ENCODE results near the gene KRTCAP2.

KRTCAP2 gene

DNA sequence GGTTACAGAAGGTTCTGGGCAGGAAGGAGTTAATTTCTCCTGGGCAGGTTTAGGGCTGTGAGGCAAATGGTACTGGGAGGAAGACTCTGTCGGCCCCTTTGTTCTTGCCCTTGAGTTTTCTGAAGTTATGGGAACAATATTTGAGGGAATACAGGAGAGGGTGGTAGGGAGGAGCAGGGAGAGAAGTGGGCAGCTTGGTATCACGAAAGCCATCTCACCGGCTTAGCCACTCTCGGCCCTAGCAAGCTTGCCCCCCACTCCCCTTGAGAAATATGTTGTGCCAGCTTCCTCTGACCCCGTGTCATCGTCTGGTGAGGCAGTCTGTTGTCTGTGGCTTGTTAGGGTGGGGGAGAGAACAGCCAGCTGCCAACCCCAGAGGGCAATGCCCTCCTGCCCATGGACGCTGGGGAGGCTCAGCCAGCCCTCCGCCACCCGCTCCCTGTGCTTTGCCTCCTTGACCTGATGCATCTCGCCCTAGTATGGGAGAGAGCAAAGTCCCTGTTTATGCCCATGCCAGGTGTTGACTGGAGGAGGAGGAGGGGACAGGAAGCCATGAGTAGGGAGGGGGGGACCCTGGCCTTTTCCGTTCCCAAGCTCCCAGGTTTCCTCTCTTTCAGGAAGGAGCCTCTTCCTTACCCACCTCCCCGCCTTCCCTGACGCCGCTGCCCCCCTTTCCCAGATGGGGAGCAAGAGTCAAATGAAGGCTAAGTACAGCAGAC, 44.2 kb downstream of the KRTCAP2 start:
- Histone ChIP-seq H3K36me3 (no peaks in the 10 kb centered on the region), H3K4me1 (peaks cover 32% of the 10 kb centered on the region), H3K9me3 (peaks cover 2% of the 10 kb centered on the region; the same call in 1 of the 2 replicates), H3K27me3 (no peaks in the 10 kb centered on the region), H3K4me3 (ENCODE audit: low read depth, low read length) (no peak overlapping the region)
- TF ChIP-seq, protein P1, sequence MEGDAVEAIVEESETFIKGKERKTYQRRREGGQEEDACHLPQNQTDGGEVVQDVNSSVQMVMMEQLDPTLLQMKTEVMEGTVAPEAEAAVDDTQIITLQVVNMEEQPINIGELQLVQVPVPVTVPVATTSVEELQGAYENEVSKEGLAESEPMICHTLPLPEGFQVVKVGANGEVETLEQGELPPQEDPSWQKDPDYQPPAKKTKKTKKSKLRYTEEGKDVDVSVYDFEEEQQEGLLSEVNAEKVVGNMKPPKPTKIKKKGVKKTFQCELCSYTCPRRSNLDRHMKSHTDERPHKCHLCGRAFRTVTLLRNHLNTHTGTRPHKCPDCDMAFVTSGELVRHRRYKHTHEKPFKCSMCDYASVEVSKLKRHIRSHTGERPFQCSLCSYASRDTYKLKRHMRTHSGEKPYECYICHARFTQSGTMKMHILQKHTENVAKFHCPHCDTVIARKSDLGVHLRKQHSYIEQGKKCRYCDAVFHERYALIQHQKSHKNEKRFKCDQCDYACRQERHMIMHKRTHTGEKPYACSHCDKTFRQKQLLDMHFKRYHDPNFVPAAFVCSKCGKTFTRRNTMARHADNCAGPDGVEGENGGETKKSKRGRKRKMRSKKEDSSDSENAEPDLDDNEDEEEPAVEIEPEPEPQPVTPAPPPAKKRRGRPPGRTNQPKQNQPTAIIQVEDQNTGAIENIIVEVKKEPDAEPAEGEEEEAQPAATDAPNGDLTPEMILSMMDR (IDR thresholded peaks at IDR 0.05; ENCODE audit: low read depth, low read length), result no peak
- no peak for DNase-seq

DNA sequence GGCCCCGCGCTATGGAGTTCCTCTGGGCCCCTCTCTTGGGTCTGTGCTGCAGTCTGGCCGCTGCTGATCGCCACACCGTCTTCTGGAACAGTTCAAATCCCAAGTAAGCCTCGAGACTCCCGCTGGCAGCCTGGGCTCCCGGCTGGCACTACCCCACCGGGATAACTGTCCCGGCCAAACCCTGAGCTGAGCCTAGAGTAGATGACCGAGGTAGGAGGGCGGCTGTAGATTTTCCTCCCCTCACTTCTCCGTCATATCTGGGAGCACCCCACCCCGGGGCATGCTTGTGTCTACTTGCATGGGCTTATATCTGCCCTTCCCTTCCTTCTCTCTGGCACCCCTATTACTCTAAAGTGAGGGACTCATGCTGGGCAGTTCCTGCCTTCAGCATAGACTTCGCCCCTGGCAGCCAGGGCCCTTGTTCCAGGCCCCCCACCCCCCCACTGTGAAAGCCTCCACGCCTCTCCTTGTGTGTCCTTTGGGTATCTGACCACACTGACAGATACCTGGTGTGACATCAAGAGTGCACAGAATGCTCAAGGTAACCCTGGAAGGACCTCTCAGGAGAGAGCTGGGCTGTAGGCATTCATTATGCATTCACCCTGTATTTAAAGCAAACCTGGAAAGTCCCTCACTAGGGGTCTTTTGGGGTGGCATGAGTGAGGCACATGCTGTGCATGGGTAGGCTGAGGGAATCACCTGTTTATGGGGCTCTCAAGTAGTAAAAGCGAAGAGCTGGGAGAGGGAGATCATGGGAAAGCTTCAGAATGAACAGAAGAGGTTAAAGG, 44.9 kb downstream of the KRTCAP2 start:
- H3K4me1 ChIP-seq, result peaks cover 32% of the 10 kb centered on the region
- H3K9me3 ChIP-seq, result peaks cover 2% of the 10 kb centered on the region; the same call in 1 of the 2 replicates
- H3K36me3 ChIP-seq, result no peaks in the 10 kb centered on the region
- no peaks in the 10 kb centered on the region for H3K27me3 ChIP-seq
- TF ChIP-seq, protein P1 (IDR thresholded peaks at IDR 0.05; ENCODE audit: low read depth, low read length), result no peak
- DNase-seq, result no peak
- H3K4me3 ChIP-seq (ENCODE audit: low read depth, low read length), result peak overlapping the region; percentile 70

DNA sequence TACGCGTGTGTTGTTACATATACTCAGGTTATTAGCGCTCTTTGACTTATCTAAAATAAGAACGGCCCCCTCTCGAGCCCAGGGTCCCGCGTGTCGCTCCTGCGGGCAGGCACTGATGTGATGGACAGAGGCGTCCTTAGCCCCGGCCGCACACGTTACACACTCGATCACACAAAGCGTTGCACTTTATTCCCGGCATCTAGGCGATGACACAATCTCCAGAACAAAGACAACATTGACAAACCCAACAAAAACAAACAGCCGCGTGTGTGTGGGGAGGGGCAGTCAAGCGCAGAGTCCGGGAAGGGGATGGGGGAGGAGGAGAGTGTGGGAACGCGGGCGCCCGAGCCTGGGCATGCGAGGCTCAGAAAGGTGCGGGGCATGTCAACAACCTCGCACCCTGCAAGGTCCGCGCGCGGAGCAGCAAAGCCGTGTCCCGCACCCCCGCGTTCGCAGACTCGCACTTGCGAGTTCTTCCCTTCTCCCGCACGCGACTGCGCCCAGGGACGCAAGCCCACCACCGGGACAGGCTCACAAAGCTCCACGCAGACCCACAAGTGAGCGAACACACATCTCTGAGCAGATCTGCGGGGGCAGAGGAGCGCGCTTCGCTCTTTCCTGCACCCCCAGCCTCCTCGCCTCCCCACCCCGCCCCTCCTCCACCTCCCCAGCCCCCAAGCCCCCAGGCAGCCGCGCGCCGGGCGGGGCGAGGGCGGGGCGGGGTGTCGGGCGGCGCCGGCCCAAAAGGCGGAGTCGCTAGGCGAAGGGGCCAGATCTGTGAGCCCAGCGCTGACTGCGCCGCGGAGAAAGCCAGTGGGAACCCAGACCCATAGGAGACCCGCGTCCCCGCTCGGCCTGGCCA, 45.8 kb downstream of the KRTCAP2 start, which contains the start of gene EFNA1:
Gene EFNA1, plus strand, starts transcription at position 772 of the 862 bp plus-strand sequence. CDS start 102 bp downstream, outside the sequence.
- no peaks in the 10 kb centered on the region for H3K36me3 ChIP-seq
- DNase-seq, result peak; percentile 71
- H3K27me3 ChIP-seq, result no peaks in the 10 kb centered on the region
- peak within 1 kb of the TSS; percentile 70 for H3K4me3 ChIP-seq (ENCODE audit: low read depth, low read length)
- H3K9me3 ChIP-seq, result peaks cover 2% of the 10 kb centered on the region; the same call in 1 of the 2 replicates
- TF ChIP-seq, protein P1 (IDR thresholded peaks at IDR 0.05; ENCODE audit: low read depth, low read length), result no peak
- peaks cover 32% of the 10 kb centered on the region for H3K4me1 ChIP-seq

DNA sequence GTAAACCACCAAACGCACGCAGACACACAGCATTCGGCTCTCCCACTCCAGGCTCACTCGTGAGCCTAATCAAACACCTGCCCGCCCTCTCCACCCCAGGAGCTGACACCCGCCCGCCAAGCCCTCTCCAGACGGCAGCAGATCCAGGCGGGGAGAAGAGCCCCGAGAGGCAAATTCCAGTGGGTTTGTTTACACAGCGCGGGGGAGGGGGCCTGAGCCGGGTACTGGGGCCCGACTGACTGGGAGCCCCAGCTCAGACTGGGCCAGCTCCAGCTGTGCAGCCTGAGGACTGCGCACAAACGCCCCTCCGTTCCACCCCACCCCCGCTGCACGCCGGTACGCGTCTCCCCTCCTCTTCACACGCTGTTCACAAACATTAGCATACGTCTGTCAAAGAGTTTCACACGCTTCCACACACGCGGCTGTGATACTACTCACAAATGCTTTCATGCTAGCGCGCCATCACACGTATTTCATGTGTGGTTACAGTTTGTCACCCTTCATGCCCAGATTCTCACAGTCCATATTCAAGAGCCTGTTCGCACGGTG, 46.5 kb downstream of the KRTCAP2 start:
- Histone ChIP-seq H3K9me3 (peaks cover 2% of the 10 kb centered on the region; the same call in 1 of the 2 replicates), H3K36me3 (no peaks in the 10 kb centered on the region), H3K4me1 (peaks cover 32% of the 10 kb centered on the region), H3K27me3 (no peaks in the 10 kb centered on the region), H3K4me3 (ENCODE audit: low read depth, low read length) (peak overlapping the region; percentile 70)
- TF ChIP-seq, protein P1 (IDR thresholded peaks at IDR 0.05; ENCODE audit: low read depth, low read length), result no peak
- no peak for DNase-seq

DNA sequence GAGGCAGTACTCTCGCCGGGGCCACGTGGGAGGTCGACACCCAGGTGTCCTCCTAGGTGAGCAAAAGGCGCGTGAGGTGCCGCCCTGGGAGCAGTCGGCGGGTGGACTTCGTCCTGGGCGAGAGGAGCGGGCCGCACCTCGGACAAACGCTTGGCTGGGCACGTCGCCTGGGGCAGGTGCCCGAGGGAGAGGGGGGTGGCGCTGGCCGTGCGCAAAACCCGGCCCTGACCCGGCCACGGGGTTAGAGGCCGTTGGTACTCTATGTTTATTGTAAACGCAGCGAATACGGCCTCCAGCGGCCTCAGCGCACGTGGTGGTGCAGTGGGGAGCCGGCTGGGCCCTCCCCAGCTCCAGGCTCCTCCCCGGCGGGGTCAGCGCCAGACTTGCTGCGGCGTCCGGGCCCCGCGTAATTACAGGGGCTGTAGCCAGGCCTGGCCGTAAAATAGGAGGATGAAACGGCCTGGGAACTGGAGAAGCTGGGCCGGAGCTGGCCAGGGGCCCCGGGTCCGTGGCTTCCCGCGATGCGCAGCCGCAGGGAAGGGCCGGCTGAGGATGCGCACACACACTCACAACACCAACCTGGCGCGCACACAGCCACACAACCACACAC, 47.1 kb downstream of the KRTCAP2 start:
- DNase-seq, result no peak
- TF ChIP-seq, protein P1 (IDR thresholded peaks at IDR 0.05; ENCODE audit: low read depth, low read length), result no peak
- peaks cover 32% of the 10 kb centered on the region for H3K4me1 ChIP-seq
- no peaks in the 10 kb centered on the region for H3K27me3 ChIP-seq
- no peak overlapping the region for H3K4me3 ChIP-seq (ENCODE audit: low read depth, low read length)
- H3K36me3 ChIP-seq, result no peaks in the 10 kb centered on the region
- H3K9me3 ChIP-seq, result peaks cover 2% of the 10 kb centered on the region; the same call in 1 of the 2 replicates

Measured in BE2C (cell line).